Tibial nerve (tissue), 3 donors: Measurements from ENCODE around the gene KLHL5.

Experiments used
- CTCF ChIP-seq, 5 experiments: fragments of 200-600 bp in 3 of 5; fragments of 450-650 bp in 2 of 5; sonication (generic) in 3 of 5; IDR thresholded peaks; one replicate each; pipeline ENCODE4 v1.5.1; 2016 to 2019; ENCODE audit warnings: antibody characterized with exemption in 5 of 5, mild to moderate bottlenecking in 3 of 5, moderate library complexity in 2 of 5
- POLR2A ChIP-seq, 2 donors: fragments of 450-650 bp; IDR thresholded peaks; one replicate each; pipeline ENCODE4 v1.6.1; 2017; ENCODE audit warnings: antibody characterized with exemption in 2 of 2, mild to moderate bottlenecking in 2 of 2, moderate library complexity in 2 of 2

GRCh38 chr4:39146211-39146610 lies 84.2 kb downstream of the KLHL5 start:
- TF ChIP-seq CTCF (IDR thresholded peaks at IDR 0.05) (no peak), POLR2A (IDR thresholded peaks at IDR 0.05) (no peak)
